ENCODE data around the gene CCDC141.

The CCDC141 gene

DNA sequence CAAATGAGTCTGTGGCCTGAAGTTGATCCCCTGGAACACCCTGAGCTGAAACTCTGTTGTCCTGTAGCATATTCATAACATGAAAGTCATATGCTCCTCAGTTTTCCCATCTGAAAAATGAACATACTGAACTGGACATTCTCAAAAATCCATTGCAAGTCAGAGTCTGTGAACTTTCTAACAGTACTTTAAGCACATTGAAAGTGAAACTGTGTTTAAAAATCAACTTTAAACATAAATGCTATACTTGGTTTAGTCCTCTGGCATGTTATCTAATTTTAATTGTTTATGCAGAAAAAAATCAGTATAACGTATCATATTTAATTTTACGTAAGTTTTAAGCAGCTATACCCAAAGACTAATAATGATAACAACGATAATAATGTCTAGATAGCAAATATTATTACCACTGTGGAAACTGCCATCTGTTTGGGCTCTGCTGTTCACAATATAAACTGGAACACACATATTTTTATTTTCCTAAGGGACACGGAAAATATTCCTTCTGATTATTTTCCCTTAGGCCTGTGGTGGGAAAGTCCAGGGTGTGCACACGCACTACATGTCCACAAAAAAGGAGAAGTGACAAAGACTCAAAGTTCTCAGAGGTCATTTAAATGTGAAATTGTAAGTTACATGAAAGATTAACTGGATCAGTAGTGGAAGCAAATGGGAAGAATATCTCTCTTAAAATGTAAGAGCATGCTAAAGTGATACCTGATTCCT lies 186.6 kb downstream of the CCDC141 start:
- no peak for DNase-seq

DNA sequence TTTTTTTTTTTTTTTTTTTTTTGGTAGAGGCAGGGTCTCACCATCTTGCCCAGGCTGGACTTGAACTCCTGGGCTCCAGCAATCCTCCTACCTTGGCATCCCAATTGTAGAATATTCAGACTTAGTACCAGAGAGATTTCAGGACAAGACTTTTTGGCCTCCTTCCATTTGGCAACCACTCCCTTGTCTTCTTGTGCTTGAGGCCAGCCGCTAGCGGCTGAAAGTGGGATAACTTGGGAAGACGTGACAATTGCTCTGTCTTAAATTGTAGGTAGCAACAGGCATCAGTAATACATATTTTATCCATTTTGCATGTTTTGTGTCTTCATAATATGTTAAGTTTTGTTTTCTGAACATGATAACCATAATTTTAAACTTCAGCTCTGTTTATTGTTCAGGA lies 189.4 kb downstream of the CCDC141 start:
- DNase-seq, result no peak

DNA sequence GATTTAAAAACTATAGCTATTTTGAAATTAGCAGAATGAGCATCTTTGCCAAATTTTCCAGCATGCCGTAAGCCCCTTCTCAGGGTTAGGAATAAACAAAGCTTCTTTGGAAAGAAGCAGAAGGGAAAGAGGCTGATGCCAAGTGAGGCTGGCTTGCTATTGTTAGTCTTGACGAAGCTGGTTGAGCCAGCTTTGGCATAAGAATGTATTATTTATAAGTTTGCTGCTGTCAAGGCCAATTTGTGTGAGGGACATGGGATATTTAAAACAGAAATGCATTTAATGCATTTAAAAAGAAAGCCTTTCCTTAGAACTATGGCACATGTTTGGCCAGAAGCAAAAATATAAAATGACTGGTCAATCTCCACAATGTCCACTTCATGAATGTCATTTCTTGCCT lies 190.2 kb downstream of the CCDC141 start:
- DNase-seq, result no peak

DNA sequence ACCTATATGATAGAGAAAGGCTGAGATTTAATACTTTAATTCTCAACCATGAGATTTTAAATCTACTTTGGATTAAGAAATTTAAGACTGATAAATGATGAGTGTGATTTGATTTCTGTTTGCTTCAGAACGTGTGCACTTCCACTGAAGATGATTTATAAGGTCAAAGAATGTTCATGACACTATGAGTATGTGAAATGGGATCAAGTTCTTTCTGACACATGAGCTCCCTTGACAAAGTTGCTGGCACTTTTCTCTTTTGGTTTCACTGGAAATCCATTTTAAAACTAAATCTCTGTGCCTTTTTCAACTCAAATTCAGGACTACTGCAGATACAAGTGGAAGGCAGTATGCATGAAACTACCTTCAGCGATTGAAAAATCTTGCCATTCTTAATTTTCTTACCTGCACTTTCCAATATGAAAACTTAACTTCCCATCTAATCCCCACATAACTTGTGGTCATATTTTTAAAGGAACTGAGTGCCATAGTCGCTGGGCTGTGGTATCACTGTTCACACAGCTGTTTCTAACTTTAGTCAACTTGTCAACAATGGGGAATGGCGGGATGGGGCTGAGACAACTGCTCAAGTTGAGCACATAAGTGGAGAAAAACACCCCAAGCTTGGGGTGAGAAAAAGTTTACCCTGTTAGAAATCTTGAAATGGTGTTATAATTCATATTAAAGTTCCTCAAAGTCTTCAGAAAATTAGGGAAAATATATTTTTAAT lies 190.9 kb downstream of the CCDC141 start:
- DNase-seq, result no peak

DNA sequence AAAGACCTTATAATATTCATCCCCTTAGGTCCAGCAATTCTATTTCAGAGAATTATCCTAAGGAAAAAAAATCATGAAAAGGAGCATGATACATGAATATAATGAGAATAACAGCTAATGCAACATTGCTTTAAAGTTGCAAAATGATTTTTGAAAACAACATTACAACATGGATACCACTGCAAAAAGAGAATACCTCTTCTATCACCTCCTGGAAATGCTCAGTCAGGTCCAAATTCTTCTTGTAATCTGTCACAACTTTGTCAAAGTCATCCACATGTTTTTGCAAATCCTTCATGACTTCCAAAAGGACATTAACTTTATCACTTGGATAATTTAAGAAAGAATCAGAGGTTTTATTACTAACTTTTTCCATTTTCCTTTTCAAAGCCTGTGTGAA lies 194.8 kb downstream of the CCDC141 start:
- no peak for DNase-seq

DNA sequence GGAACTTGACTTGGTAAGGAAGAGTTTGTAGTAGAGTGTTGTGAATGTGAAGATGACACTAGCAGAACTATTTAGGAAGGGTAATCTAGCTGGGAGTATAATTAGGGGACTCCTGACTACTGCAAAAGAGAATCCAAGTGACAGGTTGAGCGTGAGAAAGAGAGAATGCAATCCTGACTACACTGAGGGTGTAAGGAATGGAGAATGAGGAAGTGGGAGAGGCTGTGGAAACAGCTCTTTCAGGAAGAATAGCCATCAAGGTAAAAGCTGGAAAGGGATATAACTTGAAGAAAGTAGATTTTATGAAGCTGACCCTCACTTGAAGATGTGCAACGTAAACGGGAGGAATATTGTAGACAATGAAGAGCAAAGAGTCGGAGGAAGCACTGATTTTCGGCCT lies 201.6 kb downstream of the CCDC141 start:
- no peak for DNase-seq

DNA sequence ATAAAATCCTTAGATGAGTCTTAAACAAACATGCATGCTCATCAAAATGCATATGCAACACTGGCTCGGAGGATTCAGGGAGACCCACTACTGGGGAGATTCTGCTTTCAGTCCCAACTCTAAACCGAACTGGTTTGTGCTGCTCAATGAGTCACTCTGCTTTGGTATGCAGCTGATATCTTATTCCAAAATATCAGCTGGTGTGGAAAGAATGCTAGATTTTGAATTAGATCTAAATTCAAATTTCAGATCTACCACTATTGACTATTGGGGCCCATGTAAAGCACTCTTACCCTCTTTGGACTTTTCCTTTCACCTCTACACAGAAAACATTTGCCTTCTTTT lies 203.5 kb downstream of the CCDC141 start:
- DNase-seq, result no peak

DNA sequence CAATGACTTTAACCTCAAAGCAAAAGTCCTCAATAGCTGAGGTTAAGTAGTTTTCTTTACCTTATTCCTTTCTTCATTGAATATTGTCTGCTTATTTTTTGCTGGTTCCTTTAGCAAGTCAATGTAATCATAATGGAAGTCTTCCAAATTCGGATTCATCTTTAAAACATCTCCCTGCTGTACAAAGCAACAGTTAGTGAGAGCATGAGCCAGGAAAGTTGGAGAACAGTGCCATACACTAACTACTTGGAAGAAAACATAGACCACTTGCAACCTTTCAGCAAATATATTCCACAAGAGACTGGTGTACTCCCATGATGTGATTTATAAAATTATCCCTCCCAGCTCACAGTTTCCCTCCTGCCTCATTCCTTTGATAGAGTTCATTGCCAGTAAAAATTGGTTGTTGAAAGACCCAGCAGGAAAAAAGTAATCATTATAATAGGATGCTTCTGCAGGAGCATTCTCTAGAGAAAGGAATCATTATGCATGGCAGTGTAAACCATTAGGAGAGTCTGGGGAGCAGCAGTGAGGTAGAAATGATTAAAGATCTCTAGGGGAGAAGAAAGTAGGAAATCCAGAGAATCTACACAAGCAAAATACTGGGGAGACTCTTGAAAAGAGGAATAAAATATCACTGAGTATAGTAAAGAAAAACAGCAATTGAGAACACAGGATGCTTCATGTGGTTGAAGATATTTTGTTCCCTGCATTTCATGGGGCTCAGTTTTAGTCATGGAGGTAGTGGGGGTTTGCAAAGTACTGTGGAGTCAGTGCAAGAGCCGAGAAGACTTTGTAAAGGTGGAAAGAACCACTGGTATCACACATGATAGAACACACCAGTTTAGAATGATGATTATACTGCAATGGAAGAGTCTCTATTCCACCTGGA lies 204.1 kb downstream of the CCDC141 start:
- DNase-seq, result no peak

DNA sequence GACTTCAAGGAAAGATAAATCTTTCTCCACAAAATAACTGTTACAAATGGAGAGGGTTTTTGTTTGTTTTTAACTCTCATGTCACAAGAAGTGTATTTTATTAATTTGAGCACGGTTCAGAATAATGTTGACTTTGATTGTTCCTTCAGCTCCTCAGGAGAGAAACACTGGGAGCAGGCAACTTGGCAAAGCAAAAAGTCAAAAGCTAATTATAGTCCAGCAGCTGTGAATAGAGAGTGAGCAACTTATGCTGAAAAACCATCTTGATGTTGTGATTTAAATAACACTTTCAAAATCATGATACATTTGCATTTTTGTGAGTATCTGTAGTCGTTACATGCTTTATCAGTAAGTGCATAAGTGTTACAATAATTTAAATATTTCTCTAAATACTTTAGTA lies 205.2 kb downstream of the CCDC141 start:
- DNase-seq, result no peak

DNA sequence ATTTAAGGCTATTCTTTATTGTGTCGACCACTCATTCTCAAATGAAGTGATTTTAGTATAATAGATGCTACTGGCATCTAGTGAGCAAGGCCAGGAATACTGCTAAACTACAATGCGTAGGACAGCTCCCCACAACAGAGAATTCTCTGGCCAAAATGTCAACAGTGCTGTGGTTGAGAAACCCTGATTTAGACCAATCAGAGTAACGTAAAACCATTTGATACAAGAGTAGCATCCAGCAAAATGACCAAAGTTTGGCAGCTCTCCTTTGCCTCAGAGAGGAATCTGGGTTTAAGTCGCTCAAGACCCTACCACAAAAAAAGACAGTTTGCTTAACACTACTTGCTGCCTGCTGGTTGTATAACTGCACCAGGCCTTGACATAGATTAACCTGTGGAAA lies 205.7 kb downstream of the CCDC141 start:
- no peak for DNase-seq

DNA sequence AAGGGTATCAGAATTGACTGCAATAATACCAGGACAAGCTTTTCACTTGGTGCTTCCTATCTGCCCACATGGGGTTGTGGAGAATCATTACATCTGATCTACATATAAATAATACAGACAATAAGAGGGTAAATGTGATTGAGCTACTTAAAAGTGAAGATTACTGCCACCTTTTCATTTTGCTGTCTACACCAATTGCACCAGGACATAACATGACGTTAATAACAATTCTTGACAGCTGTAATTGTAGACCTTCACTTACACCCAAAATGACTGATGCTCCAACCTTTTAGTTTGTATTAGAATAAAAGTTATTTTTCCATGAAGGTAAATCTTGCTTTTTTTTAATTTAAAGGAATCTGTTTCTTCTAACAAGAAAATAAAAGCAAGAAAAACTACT lies 206.2 kb downstream of the CCDC141 start:
- DNase-seq, result no peak

DNA sequence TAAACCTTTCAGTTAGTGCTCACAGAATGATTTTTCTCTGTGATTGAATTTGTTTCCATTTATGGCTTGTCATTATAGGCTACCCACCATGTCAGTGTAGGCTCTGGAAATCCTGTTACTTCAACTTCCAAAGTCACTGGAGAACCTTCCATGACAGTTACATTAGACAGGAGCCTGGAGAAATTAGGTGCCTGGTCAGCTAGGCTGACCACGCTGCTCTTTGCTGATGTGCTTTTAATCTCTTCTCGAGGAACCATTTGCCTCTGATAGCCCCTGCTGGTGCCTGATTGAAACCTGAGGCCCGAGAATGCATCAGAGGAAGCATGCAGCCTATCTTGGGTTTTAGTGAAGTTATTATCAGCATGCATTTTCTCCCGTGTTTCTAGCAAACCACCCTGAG lies 213.1 kb downstream of the CCDC141 start:
- no peak for DNase-seq

DNA sequence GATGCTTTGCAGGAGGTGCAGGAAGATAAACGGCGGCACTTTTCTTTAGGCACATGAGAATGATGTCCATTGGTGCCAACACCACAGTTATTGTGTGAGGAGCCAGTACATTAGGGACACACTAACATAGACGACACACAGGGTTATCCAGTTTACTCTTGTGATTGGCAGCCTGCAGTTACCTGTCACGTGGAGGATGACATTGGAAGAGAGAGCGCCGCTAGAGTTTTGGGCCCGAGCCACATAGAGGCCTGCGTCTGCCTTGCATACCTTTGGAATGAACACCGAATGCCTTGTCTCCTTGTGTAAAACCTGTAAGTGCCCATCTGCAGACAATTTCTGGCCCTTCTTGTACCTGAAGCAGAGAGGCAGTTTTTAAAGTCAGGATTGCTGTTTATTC lies 215.9 kb downstream of the CCDC141 start:
- no peak for DNase-seq

DNA sequence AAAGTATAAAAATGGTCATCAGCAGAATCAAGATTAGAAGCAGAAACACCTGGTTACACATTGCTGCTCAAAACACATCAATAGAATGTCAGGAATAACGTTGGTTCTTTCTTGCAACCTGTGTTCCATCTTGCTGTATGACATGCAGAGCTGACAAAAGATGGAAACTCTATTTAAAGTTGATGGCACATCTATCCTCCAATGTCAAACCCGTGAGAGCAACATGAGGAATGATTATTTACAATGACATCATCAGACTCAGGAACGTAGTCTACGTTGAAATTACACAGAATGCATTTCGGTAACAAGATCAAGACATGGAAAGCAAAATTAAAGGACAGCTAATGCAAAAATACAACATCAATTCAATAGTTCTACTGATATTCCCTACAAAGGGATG lies 216.6 kb downstream of the CCDC141 start:
- no peak for DNase-seq

DNA sequence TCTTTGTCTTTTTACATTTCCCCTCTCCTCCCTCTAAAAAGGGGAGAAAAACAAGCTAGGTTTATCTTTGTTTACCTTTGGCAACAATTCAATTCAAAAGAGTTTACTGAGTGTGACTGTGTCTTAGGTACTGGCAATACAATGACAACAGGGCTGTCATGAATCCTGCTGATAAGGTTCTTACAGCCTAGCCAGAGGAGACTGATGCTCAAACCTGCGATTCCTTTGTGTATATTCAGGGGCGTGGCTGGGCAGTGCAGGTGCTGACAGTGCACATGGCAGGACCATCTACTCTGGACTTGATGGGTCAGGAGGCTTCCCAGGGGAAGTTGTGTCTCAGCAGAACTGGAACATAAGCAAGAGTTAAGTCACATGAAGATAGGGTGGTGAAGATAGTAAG lies 219.5 kb downstream of the CCDC141 start:
- DNase-seq, result no peak

DNA sequence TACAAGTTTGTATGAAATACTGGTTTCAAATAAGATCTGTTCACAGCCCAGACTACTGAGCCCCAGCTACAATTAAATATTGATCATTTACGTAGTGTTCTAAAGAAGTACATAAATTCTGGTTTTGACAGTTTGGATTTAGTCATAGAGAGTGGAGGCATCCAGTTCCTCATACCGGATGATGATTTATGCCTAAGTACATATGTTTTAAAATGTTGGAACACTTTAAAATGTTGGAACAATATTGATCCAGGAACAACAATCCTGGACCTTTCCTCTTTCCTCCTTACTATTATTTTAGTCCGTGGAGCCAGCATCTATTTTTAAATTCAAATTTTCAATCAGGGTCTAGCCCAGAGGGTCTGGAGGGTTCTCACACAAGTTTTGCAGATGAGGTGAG lies 220.0 kb downstream of the CCDC141 start:
- no peak for DNase-seq

DNA sequence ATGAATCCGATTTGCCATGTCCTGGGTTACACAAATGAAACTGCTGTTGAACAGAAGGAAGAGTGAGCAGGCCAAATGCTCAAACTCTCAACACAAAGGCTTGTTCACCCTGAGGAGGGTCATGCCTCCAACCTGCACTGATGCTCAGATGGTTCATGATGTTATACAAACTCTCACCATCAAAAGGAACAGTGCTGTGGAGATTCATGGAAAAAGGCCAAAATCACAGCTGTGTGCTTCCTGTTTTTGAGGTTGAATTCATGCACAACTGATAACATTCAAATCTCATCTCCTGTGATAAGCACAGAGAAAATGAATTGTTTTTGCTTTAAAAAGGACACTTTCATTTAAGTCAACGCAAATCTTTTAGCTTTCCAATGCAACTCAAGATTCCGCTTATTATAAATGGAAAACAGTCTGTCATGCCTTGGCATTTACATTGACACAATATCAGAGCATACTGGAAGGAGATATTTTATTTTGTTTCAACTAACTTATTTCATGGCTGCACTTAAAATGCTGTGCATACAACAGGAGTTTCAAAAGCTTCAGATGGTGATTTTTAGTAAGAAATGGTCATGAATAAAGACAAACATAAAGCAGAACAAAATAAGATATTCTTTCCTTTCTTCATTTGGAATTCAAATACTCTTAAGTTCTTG lies 220.5 kb downstream of the CCDC141 start:
- DNase-seq, result no peak

DNA sequence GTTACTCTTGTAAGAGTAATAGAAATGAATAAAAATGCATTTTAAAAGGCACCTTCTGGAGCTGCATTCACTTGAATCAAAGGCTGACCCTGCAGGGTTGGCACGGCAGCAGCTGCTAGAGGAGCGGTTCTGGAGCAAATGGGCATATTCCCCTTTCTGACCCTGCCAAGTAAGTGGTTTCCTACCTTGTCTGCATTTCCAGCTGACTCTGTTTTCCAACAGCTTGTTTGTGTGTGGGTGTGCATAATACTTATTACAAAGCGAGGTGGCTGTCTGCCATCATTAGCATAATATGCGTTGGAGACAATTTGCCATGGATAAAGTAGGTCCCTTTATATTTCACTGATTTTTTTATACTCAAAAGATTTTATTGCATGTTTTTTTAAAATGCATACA lies 221.5 kb downstream of the CCDC141 start:
- no peak for DNase-seq

DNA sequence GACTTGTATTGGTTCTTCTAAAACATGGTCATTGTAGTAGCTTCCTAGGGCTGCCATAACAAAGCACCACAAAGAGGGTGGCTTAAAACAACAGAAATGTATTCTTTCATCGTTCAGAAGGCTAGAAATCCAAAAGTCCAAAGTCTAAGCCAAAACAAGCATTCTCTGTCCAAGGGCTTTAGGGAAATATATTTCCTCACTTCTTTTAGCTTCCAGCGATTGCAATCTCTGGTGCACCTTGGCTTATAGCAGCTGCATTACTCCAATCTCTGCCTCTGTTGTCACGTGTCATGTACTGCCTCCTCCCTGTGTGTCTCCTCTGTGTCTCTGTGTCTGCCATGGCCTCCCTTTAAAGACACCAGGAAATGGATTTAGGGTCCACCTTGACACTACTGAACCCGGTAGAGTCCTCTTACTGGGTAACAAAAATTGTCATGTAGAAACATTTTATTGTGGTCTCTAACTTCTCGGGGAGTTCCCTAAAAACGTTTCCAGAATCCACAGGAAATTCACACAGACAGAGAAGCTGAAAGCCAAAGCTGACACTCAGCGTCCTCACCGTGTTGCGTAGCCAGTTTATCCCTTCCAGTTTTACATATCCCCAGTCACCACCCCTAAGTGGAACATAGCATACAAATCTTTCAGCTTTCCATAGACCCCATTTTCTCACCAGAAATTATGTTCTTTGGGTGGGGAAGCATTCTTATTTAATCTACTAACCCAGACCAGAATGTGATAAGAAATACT lies 222.0 kb downstream of the CCDC141 start:
- DNase-seq, result no peak

DNA sequence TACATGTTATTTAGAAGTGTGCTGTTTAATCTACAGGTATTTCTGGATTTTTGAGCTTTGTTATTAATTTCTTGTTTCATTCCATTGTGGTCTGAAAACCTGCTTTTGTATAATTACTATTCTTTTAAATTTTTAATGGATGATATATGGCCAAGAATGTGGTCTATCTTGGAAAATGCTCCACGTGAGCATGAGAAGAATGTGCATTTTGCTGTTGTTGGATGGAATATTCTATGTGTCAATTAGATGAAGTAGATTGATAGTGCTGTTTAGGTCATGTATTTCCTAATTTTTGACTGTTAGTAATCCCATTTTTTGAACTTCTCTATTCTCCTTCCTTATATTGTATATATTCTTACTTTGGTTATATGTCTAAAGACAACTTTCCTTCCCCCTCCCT lies 222.8 kb downstream of the CCDC141 start:
- DNase-seq, result no peak

DNA sequence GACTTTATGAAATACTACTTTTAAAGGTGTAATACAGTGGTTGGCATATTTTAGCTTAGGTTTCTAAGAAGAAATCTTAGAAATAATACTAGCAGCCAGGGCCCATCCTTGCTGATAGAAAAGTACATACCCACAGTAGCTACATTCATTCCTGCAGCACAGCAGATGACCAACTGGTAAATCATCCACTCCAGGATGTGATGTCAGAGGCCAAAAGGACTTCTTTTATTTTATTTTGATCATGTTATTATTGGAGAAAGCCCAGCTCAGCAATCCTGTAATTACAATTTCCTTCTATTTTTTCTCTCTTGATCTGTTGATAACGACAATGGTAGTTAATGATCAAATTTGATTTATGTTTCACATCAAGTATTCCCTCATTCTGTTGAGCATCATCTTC lies 224.8 kb downstream of the CCDC141 start:
- DNase-seq, result no peak

DNA sequence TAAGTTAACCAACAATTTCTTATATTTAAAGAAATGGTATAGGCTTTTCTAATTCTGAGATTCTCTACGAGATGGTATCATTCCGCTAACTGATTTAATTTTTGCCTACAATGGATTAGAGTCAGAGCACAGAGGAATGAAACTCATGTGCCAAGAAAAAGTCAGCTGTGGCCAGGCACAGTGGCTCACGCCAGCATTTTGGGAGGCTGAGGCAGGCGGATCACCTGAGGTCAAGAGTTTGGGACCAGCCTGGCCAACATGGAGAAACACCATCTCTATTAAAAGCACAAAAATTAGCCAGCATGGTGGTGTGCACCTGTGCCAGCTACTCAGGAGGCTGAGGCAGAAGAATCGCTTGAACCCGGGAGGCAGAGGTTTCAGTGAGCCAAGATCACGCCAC lies 225.8 kb downstream of the CCDC141 start:
- no peak for DNase-seq

DNA sequence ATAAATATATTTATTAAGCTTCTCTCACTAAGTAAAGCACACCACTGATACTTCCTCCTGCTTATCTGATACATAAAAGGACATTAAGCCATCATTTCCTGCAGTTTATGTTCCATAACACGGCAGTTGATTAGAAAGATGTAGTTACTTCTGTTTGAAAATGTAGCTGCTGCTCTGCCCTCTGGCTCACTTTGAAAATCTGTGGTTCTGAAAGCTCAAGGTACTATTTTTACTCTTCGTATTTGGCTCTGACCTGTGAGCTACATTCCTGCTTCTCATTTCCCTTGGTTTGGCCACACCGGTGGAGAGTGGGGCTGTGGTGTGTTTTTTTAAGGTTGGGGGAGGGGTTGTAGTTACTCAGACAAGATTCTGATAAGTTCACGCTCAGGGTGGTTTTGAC lies 229.9 kb downstream of the CCDC141 start:
- DNase-seq, result no peak

Measured in activated CD4-positive, alpha-beta T cell treated with anti-CD3 and anti-CD28 coated beads for 1 hour (primary cell).